HG03460 (cell line): ENCODE measurements around the gene PIP4K2C.
A peak's percentile ranks its signal among the peaks of the same experiment; 100 is the strongest.
"Not testable (repeated sequence)": the region's sequence is repeated elsewhere in the genome, so short reads cannot be mapped to it uniquely, and the experiment has no call there.

ENCODE experiments used
- ATAC-seq: cut with Tn5 transposase; IDR thresholded peaks from one replicate; pipeline ENCODE4 v1.9.1; 2021; ENCODE audit not compliant: unreplicated experiment

PIP4K2C gene

DNA sequence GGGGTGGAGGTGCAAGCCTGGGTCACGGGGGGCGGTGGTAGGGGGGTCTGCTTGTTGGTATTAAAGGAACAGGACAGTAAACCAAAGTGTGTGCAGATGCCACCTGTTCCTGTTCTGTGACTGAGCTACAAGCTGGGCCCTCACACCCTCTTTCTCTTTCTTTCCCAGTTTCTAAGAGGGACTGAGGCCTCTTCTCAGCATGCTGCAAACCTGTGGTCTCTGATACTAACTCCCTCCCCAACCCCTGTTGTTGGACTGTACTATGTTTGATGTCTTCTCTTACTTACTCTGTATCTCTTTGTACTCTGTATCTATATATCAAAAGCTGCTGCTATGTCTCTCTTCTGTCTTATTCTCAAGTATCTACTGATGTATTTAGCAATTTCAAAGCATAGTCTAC is 6.9 kb upstream of the PIP4K2C start:
- ATAC-seq = no peak

GRCh38 chr12:57584690-57585089 is 6.3 kb upstream of the PIP4K2C start:
- ATAC-seq = no peak

GRCh38 chr12:57585156-57585555 is 5.8 kb upstream of the PIP4K2C start:
- ATAC-seq = no peak

DNA sequence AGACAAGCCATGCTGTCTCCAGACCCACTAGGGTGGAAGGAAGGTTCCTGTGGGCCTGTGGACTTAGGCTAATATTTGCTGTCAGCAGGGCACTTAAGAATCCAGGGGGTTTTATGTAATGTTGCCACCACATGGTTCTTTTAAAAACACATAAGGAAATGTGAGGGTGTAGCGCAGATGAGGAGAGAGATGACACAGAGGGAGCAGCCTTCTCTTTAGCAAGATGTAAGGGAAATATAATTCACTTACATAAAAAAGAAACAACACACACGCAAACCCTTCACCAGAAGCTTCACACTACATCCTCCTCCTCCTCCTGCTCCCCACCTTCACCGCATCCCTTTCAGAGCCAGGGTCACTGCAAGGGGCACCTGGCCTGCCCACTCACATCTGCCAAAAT is 4.9 kb upstream of the PIP4K2C start:
- no peak for ATAC-seq

DNA sequence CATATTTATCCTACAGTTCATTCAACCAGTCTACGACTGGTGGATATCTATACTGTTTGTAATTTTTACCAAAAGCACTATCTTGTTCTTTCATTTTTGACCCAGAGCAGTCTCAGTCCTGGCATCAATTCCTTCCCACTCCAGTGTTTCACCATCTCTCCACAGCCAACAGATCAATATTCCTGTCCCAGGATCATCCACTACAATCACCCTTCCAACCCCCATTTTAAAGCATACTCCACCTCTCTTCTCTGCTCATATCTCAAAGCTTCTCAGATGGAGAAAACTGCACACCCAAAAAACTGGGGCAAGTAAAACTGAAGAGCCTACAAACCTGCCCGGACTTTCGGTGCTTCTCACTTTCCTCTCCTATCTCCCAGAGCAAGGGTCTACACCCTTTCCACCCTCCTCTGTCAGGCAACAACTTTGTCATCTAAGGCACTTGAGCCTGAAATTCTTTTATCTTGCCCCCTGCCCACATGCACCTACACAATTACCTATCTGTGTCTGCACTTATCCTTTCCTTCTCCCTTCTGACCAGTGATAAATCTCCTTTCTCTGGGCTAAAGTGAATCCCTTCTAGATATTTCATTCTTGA is 4.1 kb upstream of the PIP4K2C start:
- ATAC-seq = no peak

DNA sequence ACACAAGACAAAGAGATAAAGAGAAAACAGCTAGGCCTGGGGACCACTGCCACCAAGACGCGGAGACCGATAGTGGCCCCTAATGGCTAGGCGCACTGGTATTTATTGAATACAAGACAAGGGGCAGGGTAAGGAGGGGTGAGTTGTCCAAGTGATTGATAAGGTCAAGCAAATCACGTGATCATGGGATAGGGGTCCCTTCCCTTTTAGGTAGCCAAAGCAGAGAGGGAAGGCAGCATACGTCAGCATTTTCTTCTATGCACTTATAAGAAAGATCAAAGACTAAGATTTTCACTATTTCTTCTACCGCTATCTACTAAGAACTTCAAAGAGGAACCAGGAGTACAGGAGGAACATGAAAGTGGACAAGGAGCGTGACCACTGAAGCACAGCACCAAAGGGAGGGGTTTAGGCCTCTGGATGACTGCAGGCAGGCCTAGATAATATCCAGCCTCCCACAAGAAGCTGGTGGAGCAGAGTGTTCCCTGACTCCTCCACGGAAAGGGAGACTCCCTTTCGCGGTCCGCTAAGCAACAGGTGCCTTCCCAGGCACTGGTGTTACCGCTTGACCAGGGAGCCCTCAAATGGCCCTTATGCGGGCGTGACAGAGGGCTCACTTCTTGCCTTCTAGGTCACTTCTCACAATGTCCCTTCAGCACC is 1.9 kb upstream of the PIP4K2C start:
- ATAC-seq = not testable (repeated sequence)

GRCh38 chr12:57590479-57590863 is 521 bp upstream of the PIP4K2C start:
- no peak for ATAC-seq

DNA sequence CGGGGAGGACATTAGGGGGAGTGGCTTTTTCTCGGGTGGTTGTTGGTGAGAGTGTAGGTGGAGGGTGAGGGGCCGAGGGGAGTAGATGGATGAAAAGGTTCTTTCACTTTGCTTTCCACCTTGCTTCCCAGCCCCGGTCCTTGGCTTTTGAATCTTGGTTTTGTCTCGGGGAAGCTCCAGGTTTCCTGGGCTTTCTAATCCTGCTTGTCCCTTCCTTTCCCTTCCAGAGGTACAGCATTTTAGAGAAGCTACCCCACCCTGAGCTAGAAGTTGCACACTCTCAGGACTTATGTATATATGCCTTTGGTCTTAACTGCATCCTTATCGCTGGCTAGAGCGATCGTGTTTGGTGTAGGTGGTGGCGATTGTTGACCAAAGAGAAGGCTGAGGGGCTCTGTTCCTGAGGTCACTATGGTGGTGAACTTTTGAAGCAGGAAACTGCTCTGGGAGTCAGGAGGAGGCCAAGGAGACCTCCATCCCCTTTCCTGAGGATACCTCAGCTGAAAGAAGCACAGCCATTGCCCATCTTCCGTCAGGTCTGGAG is 862 bp downstream of the PIP4K2C start:
- peak; percentile 16 for ATAC-seq

GRCh38 chr12:57592551-57593165 is 1.7 kb downstream of the PIP4K2C start:
- no peak for ATAC-seq

DNA sequence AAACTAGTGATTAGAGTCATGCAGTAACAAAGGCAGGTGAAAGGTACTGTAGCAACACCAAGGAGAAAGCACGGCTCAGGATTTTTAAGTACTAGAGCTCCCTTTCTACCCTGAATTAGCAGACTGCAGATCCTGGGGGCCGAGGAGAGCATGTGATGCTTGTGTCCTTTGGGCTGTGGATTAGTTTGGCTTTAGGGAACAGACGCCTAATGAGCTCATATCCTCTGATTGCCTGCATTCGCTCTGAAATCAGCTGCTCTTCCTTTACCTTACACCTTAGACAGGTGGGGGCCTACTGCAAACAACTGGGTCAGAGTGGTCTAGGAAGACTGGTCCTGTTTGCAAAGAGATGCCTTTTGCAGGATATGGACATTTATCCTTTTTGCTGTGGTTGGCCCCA is 2.2 kb downstream of the PIP4K2C start:
- ATAC-seq = no peak

GRCh38 chr12:57600395-57600794 is 9.4 kb downstream of the PIP4K2C start:
- no peak for ATAC-seq

DNA sequence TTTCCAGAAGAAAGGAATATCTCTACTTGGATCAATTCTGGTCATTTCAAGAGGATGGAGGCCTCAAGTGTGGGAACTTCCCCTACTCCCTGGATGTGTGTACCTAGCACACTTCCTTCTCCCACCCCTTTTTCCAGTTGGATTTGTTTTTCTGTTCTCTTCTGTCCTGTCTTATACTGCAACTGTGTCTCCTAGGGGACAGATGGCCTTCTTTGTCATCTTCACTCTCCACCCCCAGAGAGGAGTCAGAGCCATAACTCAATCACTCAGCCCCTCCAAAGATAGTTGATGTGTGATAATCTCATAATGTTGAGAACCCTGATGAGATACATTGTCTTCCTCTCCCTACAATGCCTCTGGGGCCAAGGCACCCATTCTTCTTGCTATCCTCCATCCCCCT is 11.6 kb downstream of the PIP4K2C start:
- ATAC-seq = no peak

DNA sequence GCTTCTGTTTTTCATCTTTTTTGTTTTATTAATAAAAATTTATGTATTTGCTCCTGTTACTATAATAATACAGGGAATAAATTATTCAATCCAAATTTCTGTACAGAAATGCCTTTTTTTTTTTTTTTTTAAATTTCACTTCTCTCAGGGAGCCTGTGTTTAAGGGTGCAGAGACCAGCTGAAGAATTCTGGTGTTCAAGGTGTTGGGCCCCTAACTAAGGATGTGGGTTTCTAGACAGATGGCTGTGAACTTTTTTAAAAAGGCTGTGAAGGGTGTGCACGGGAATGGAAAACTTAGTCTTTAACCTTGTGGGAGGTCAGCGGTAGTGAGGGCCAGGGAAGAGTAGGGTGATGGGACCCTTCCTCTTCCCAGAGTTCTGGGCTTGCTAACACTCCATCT is 12.3 kb downstream of the PIP4K2C start:
- no peak for ATAC-seq

DNA sequence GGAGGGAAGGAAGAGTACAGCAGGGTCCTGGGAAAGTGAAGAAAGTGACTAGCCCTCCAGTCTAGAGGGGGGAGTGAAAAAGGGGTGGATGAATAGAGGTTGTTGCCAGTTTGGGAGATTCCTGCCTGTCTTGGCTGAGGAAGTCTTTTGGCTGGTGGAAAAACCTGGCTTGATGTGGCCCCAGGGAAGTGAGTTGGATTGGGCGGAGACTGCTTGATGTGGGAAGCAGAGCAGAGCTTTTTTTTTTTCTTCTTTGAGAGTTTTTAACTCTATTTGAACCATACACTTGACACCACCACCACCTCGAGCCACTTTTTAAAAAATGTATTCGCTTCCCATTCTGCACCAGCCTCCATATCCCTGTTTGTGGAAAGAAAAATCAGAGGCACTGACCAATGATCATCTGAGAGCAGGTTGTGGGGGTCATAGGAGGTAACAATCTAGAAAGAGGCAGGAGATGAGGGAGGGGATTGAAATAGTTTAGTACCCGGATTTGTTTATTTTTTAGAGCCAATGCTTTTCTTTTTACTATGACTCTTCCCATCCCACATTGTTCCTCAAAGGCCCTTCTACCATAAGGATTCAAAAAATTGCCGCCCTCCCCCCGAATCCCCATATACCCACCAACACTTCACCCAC is 12.9 kb downstream of the PIP4K2C start:
- no peak for ATAC-seq

DNA sequence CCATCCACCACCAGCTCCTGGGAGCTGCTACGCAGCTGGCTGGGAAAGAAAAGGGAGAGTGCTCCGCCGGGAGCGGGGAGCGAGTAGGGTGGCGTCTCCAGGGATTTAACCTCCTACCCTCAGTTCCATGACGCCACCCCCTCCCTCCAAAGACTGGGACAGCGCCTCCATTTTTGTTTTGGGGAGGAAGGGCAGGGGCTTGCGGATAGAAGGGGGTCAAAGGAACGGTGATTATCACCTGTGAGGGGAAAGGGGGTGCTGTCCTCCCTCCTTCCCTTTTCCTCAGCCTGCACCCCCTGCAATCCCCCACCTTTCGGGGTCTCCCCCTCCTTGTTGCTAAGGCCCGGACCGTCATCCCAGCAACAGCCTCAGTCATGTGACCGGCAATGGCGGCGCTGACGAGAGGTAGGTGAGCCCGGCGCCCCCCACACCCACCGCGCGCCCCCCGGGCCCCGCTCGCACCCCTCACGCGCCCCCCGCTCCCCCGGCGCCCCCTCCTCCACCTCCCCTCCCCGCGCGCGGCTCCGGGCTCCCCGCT is 13.5 kb downstream of the PIP4K2C start, which contains the start of gene DTX3:
Gene DTX3 (plus strand): TSS at position 371 of the 538 bp plus-strand sequence. CDS start 1,694 bp downstream, outside the sequence.
- no peak for ATAC-seq

DNA sequence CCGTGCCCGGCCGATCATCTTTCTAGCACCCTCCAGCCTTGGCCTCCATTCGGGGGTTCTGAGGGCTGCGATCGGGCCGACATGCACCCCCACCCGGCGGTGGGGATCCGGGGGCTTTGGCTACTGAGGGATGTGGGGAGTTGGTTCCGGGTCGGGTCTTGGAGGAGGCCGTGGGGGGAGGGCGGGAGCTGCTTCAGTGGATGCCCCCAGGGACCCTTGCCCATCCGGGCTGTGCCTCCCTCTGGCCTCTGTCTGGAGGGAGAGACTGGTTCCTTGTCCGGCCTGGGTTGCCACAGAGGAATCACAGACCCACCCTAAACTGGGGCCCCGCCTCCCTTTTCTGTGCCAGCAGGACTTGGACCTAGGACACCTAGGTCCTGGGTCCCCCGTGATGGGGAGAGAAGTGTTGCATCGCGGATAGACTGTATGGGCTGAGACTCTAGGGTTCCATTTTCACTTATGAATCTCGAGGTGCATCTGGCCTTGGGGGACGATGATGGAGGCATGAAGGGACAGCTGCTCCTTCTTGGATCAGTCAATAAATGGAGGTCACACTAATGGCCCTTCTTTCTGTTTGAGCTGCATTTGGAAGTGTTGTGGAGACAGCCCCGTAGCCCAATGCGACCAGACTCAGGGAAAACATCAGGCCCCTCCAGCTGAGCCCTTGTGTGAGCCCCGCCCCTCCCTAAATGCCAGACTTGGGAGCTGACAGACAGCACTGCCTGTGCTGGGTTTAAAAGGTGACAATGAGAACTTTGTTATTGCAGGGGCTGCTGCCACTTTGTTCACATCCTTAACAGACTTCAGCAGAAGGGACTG is 14.2 kb downstream of the PIP4K2C start:
- ATAC-seq = no peak

DNA sequence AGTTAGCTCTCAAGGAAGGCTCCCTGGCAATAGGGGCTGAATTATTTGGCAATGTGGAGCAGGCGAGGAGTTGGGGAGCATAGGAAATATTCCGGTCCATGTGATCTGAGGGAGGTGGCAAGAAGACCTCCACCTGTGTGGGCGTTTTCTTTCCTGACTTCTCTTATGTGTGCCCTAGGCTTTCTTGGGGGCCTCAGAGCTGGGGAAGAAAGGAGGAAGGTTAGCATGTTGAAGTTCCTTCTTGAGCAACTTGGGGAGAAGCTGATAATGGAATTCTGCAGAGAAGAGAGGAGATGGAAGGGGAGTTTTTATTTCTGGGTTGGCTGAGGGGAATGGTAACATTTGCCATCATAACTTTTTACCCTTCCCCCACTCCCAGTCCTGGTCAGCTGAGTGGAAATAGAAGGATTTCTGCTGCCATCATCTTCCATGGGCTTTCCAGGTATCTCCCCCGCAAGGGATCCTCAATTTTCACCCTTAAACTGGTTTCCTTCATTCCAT is 14.9 kb downstream of the PIP4K2C start:
- no peak for ATAC-seq

DNA sequence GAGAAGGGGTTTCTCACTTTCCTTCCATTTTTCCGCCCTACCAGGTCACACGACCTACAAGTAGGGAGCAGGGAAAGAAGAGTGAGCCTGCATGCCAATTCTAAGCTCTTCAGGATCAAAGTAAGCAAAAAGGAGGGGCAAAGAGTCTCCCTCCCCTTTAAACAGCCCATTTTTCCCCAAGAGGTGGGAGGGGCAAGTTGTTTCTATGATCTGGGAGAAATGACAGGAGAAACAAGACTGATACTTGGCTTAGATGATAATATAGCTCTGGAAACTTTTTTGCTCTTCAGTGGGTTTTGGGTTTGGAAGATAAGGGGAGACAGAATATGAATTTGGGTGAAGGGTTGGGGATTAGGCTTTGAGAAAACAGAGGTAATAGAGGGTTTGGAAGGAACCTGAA is 15.4 kb downstream of the PIP4K2C start:
- ATAC-seq = no peak

- no peak for ATAC-seq
Measured at GRCh38 chr12:57606821-57607220, 15.8 kb downstream of the PIP4K2C start.

- no peak for ATAC-seq
Measured at GRCh38 chr12:57607958-57608663, 17.1 kb downstream of the PIP4K2C start.
